SHP77 treated with DMSO at 0.1 percent for 48 hours (cell line): ENCODE results near the gene THBD.

Source experiments
- DNase-seq: peaks from one replicate; lab custom pipeline; 2025; lab: John Stamatoyannopoulos, UW

THBD gene

GRCh38 chr20:23084282-23084844 is 34.9 kb upstream of the THBD start:
- no peak for DNase-seq

DNA sequence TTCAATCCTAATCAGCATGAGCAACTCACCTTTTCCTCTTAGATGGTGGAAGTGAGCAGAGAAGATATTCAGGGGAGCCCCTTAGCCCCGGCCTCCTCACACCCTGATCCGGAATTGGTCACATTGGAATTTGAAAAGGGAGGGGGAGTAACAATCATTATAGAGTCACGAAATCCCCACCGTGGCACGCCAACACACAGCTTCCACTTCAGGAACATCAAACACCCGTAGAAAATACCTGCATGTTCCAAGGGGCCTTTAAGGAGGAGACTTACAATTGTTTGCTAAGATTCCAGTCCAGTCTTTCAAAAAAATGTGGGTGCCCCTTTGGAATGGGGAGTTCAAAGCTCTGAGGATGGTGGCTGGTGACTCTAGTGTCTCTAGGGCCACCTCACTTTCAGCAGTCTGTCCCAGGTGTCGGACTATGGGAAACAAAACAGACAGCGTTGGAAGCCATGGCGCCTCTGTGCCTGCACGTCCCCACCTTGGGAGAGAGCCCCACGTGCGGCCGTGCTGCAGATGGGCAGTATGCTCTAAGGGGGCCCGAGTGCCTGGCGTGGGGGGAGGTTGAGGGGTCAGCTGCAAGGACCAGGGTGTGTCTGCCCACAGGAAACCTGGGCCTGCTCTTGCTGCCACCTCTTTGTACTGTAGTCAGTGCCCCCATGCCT is 34.2 kb upstream of the THBD start:
- no peak for DNase-seq

GRCh38 chr20:23082846-23083552 is 33.5 kb upstream of the THBD start:
- DNase-seq: no peak

DNA sequence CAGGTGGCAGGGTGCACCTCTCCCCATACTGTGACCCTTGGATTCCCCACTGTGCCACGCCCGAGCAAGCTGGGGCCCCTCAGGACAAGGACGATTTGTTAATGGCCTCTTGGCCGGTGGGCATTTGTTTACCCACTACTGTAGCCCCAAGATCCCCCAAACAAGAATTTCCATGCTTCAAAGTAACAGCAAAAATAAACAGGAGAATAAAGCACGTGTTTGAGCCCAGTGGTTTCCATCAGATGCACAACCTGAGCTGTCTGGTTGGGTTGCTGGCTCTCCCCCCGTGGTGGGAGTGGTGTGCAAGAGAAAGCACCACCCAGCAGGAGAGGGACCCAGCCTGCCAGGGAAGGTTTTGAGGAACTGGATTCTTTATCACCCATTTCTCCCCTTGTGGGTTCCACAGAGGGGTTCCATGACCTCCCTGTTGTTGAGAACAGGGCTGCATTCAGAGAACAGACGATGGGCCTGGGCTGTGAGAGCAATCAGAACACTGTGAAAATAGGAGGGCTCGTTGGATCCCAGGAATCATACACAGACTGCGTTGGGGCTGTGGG is 31.9 kb upstream of the THBD start:
- DNase-seq: no peak

GRCh38 chr20:23080521-23080920 is 31.0 kb upstream of the THBD start:
- no peak for DNase-seq

GRCh38 chr20:23079926-23080325 is 30.5 kb upstream of the THBD start:
- no peak for DNase-seq

GRCh38 chr20:23079016-23079351 is 29.5 kb upstream of the THBD start:
- DNase-seq: peak; percentile 59

GRCh38 chr20:23078351-23079015 is 29.0 kb upstream of the THBD start:
- no peak for DNase-seq

DNA sequence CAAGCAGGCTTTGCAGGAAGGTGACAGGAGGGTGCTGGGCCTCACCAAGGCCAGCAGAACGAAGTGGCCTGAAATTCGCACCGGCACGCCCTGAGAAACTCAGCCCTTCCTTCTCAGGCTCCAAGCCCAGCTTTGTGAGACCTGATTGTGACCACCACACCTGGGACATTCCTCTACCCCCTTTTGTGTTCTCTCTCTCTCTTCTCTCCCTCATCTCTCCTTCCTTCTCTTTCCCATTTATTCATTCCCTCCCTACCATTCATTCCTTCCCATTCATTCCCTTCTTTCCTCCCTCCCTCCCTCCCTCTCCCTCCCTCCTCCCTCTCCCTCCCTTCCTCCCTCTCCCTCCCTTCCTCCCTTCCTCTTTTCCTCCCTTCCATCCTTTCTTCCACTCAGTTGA is 27.8 kb upstream of the THBD start:
- no peak for DNase-seq

DNA sequence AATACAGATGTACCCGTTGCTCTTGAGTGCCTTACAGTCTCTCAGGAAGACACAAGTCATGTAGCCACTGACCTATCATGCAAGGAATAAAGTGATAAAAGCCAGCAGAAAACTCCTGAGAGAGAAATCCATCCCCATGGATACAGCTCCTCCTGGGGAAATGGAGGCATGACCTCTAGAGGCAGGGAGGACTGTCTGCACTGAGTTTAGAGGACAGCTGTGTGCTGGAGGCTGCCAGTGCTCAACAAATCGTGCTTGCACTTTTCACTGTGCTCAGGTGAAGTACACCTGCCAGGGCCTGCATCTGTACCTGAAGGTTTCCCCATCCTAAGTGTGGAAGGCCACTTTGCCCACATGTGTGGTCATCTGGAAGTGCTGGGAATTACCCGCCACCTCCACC is 24.6 kb upstream of the THBD start:
- no peak for DNase-seq

- DNase-seq: no peak
Measured at GRCh38 chr20:23072892-23073586, 23.6 kb upstream of the THBD start.

DNA sequence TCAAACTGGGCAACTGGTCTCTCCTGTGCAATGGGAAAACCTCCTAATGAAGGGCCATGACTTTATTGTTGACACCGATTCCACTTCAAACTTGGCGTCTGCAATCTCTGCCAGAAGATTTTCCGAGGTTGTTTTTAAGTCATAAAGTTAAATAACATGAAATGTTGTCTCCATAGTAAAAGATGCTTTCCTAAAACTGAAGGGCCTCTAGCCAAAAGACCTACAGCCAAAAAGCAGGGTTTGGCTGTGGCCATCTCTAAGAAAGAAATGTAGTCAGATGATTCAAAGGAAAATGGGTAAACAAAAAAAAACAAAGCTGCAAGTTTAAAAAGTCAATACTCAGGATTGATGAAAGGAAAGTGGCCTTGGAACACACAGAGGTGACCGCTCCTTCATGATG is 22.5 kb upstream of the THBD start:
- DNase-seq: no peak

- no peak for DNase-seq
Measured at GRCh38 chr20:23071398-23071797, 21.9 kb upstream of the THBD start.

DNA sequence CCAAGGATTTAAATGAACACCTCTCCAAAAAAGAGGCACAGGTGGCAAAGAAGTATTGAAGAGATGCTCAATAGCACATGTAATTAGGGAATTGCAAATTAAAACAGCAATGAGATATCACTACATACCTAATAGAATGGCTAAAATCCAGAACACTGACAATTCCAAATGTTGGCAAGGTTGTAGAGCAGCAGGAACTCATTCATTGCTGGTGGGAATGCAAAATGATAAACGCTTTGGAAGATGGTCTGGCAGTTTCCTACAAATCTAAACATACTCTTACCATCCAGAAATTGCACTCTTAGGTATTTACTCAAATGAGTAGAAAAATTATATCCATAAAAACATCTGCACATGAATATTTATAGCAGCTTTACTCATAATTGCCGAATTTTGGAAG is 19.6 kb upstream of the THBD start:
- DNase-seq: no peak

GRCh38 chr20:23068283-23068682 is 18.8 kb upstream of the THBD start:
- DNase-seq: no peak

- no peak for DNase-seq
Measured at GRCh38 chr20:23066772-23067171, 17.3 kb upstream of the THBD start.

- no peak for DNase-seq
Measured at GRCh38 chr20:23065266-23066201, 16.1 kb upstream of the THBD start.

GRCh38 chr20:23063581-23063980 is 14.1 kb upstream of the THBD start:
- no peak for DNase-seq

- DNase-seq: no peak
Measured at GRCh38 chr20:23063168-23063567, 13.7 kb upstream of the THBD start.

- no peak for DNase-seq
Measured at GRCh38 chr20:23062632-23063031, 13.2 kb upstream of the THBD start.
